Measurements from ENCODE around the gene CZIB.

- no peak for TF ChIP-seq EZH2 (IDR thresholded peaks at IDR 0.05; ENCODE audit: borderline replicate concordance, low read length)
- no peak for TF ChIP-seq CTCF (conservative IDR thresholded peaks at IDR 0.05 in 1 of 2, IDR thresholded peaks at IDR 0.05 in 1 of 2; ENCODE audit: extremely low read depth in 1 of 2, insufficient read depth in 1 of 2, low read depth in 1 of 2, low read length in 2 of 2)
Measured at GRCh38 chr1:53198241-53198651, 22.2 kb downstream of the CZIB start.

Data from mammary epithelial cell (primary cell).